Putamen (tissue), 1 donor: ENCODE measurements around the gene SAMD10.

Experiments
- DNase-seq: peaks from one replicate; pipeline ENCODE4 v3.0.0-alpha.2; 2016; ENCODE audit warnings: low spot score

SAMD10 gene

GRCh38 chr20:63956664-63957003, 22.8 kb downstream of the SAMD10 start:
- DNase-seq: no peak

GRCh38 chr20:63955827-63956663, 23.4 kb downstream of the SAMD10 start, which contains the start of gene UCKL1:
Gene UCKL1, minus strand, starts transcription at chr20:63956416. Its CDS starts 44 bp downstream, at chr20:63956372.
- DNase-seq: peak; percentile 87

DNA sequence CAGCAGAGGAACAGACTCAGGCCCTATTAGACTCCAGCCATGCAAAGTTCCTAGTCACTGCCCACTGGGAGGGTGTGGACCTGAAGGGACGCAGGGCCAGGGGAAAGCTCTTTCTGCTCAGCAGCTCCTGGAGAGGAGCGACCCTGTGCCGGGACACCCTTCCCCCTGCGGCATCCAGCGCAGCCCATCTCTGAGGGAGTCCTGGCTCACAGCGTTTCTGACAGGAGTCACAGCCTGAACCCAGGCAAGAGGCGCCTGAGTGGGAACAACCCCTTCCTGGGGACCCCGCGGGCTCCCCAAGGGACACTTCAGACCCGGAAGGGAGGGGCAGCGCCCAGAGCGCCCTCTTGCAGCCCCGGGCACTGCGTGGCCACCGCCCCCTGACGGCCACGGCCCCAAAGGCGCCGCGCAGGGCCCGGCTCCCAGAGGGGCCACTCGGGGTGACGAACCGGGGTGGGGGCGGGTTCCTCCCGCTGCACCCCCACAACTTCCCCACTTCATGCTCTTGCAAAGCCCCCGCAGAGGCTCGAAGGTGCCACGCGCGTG, 24.1 kb downstream of the SAMD10 start:
- peak; percentile 48 for DNase-seq

- no peak for DNase-seq
Measured at GRCh38 chr20:63953764-63954429, 25.5 kb downstream of the SAMD10 start.

GRCh38 chr20:63952769-63953168, 26.7 kb downstream of the SAMD10 start:
- DNase-seq: no peak

DNA sequence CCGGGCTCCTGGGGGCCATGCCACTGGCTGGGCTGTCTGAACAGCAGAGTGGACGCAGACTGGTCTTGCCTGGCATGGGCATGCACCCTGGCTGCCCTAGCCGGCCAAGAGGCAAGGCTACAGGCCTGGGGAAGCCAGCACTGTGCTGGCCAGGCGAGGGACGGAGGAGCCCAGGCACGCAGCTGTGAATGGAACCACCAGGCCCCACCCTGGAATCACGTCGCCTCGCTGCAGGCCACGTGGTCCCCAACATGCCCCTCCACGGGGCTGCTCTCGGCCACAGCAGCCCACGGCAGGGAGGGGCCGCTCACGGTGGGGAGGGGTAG, 27.3 kb downstream of the SAMD10 start:
- no peak for DNase-seq

DNA sequence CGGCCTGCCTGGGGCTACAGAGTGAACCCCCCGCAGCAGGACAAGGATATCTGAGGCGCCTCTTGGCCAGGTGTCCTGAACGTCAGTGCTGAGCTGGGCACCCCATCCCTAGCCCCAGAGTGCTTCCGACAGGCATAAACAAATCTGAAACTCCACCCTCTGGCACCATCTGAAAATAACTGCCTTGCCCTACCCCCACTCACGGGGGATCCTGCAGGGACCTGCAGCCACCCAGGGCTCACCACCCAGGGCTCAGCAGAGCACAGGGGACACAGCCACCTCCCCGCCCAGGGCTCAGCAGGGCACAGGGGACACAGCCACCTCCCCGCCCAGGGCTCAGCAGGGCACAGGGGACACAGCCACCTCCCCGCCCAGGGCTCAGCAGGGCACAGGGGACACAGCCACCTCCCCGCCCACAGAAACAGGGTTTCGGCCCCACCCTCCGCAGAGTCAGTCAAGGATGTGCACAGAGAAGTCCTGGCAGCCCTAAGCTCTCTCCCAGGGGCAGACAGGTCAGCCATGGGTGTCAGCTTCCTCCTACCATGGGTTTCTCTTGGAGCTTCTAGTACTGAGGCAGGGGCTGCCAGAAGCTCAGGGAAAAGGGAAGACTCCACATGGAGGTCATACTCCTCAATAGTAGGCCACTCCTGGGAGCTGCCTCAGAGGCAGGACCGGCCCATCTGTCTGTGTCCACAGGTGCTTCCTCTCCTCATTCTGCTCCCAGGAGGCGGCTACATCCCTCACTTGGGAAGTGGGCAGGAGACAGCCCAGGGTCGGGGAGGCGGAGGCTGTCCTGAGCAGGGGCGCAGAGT, 27.8 kb downstream of the SAMD10 start:
- DNase-seq: no peak

GRCh38 chr20:63950701-63951397, 28.6 kb downstream of the SAMD10 start:
- DNase-seq: no peak

- DNase-seq: no peak
Measured at GRCh38 chr20:63947638-63948456, 31.6 kb downstream of the SAMD10 start.

- DNase-seq: no peak
Measured at GRCh38 chr20:63946986-63947637, 32.3 kb downstream of the SAMD10 start.

DNA sequence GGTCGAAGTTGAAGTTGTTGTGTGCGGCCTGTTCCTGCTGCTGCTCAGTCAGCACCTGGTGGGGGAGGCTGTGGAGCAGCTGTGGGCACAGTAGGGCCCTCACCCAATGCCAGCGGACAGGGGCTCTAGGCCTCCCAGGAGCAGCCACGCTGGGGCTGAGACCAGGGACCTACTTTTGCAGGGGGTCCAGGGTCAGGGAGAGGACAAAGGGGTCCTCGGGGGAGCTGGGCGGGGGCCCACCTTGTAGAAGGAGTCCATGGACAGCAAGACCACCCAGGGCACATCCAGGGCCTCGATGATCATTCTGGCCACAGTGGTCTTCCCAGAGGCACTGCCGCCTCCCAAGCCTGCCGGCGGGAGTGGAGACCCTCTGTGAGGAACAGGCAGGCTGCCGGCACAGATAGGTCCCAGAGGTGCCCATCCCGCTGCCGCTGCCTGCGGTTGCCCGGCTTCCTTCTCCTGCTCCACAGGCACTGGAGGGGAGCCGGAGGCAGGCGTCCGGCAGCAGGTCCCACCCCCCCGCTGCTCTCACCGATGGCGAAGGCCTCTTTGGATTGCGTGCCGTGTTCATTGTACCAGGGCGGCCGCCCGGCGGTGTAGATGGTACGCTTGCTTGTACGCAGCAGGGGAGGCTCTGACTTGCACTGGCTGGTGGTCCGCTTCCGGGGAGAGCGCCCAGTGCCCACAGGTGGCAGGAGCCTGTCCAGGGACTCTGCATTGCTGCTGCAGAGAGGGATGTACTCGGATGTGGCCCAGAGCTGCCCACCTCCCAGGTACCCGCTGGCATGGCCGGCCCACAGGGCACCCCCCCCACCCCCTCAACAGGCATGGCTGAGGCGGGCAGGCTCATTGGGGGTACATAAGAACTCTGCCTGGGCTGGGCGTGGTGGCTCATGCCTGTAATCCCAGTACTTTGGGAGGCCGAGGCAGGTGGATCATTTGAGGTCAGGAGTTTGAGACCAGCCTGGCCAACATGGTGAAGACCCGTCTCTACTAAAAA, 33.2 kb downstream of the SAMD10 start:
- no peak for DNase-seq

DNA sequence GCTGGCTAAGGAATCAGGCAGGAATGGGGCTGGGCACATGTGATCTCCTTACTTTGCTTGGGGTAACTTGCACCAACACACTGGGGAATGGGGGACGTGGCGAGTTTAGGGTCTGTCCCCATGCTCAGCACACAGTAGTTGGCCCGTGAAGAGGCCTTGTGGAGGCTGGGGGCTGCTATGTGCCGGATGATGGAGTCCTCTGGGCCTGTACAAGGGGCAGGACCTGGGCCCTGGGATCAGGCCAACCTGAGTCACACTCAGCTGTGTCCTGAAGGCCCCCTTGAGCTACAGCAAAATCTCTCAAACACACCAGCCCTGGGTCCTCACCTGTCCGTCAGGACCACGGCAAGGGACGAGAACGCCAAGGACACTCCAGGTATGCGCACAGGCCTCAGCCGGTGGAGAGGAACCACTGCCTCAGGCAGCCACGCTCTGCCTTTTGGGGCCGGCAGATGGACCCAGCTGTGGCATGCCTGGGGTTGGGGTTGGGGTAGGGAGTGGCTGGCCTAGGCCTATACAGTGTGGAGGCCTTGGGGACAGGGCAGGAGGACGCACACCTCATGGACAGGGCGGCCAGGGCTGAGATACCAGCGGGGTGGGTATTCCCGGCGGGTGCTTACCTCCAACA, 34.3 kb downstream of the SAMD10 start:
- no peak for DNase-seq

DNA sequence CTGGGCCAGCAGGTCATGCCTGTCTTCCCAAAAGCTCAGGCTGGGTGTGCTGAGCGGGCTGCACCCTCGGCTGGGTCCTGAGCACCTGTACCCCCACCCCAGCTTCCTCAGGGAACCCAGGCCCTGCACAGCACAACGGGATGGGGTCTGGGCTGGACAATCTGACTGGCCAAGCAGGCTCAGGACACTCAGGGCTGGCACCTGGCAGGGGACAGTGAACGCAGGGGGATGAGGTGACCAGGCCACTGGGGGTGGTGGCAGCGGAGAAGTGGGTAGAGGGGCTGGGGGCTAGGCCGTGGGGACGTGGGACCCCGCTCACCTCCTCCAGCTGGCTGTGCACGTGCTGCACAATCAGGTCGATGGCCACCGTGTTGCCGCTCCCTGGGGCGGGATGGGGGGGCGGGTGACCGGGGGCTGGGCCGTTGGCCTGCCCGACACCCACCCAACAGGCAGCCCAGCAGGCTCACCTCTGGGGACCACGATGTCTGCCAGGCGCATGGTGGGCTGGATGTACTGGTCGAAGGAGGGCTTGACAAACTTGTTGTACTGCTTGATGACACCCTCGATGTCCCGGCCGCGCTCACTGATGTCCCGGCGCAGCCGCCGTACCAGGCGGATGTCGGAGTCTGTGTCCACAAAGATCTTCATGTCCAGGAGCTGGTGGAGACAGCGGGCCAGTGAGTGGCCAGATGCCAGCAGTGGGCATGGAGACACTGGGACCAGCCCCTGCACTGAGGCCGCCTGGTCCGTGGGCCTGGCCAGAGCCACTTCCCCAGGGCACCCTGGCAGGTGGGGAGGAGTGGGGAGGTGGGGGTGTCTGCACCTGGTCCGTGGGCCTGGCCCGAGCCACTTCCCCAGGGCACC, 35.1 kb downstream of the SAMD10 start:
- DNase-seq: no peak

DNA sequence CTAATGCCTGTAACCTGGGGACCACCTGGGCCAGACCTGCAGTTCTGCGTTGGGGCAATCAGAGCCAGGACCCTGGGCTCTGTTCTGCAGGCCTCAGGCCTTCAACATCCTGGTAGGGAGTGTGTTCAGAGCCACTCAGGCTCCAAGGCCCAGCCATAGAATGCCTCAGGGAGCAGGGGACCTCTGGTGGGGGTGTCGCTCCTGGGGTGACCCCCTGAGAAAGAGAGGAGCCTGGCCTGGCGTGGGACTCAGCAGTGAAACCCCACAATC, 35.7 kb downstream of the SAMD10 start:
- DNase-seq: no peak

DNA sequence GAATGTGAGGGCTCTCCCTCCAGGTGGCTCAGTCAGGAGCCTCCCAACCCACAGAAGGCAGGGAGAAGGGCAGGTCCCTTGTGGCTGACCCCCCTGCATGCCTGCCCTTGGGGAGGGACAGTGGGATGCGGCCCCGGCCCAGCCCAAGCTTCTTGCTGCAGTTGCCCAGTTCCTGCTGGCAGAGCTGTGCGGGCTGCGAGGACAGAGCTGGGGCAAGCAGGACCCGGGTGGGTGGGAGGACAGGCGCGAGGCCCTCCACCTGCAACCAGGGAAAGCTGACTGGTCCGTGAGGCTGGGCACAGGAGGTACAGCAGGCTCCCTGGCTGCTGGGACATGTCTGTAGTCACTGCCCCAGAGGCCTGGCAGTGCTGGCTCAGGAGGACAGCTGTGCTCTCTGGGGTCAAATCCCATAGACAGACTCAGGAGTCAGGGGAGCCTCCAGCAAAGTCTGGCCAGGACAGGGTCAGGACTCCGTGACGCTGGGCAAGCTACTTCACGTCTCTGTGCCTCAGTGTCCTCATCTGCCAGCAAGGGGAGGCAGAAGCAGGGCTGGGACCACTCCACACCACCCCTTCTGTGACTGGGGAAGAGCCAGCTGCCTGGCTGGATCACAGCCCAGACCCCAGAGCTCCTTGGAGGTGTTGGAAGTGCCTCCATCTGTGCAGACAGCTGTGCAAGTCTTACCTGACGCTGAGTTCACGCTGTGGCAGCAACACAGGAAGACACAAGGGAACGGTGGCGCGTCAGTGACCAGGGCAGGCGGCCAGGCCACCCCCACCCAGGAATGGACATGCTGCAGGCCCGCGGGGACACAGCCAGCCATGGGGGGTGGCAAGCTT, 36.3 kb downstream of the SAMD10 start:
- DNase-seq: no peak

- no peak for DNase-seq
Measured at GRCh38 chr20:63942250-63942951, 37.0 kb downstream of the SAMD10 start.
